Lung (tissue), 16 donors: ENCODE data around the gene ACSF2. TPM values are rescaled to one million over a fixed set of nuclear protein-coding genes. Genes with fewer than 3 reads are reported as not detected.

Source experiments
- ATAC-seq: fragments of 200-7000 bp; cut with Tn5 transposase; one replicate; pipeline ENCODE4 v1.9.1; 2020; ENCODE audit warnings: moderate number of reproducible peaks; ENCODE audit not compliant: insufficient read depth, low FRiP score
- DNase-seq, 3 donors: peaks; one replicate each; pipeline ENCODE4 v3.0.0-alpha.2; 2013 to 2017
- H3K27ac ChIP-seq, 2 donors: one replicate each; pipeline ENCODE4 v1.5.1; 2013; ENCODE audit warnings: mild to moderate bottlenecking in 2 of 2, moderate library complexity in 2 of 2, control low read depth in 1 of 2, inconsistent platforms in 1 of 2, low read depth in 1 of 2, low read length in 1 of 2
- H3K27me3 ChIP-seq, 3 donors: one replicate each; pipeline ENCODE4 v1.5.1; 2013; ENCODE audit warnings: low read length in 2 of 3; ENCODE audit not compliant: control insufficient read depth in 3 of 3, insufficient read depth in 3 of 3
- H3K36me3 ChIP-seq, 4 donors: one replicate each; pipeline ENCODE4 v1.5.1; 2013; ENCODE audit warnings: low read length in 4 of 4, mild to moderate bottlenecking in 1 of 4, moderate library complexity in 1 of 4; ENCODE audit not compliant: control insufficient read depth in 4 of 4, insufficient read depth in 4 of 4
- H3K4me1 ChIP-seq, 5 donors: one replicate each; pipeline ENCODE4 v1.5.1; 2013; ENCODE audit warnings: low read length in 5 of 5, mild to moderate bottlenecking in 2 of 5, moderate library complexity in 1 of 5; ENCODE audit not compliant: control insufficient read depth in 5 of 5, insufficient read depth in 5 of 5
- H3K4me3 ChIP-seq: one replicate; pipeline ENCODE4 v1.5.1; 2013; ENCODE audit warnings: mild to moderate bottlenecking, control low read depth, moderate library complexity
- H3K9ac ChIP-seq, 2 donors: one replicate each; pipeline ENCODE4 v1.5.1; 2013; ENCODE audit warnings: low read length in 2 of 2, control low read depth in 1 of 2; ENCODE audit not compliant: insufficient read depth in 1 of 2
- H3K9me3 ChIP-seq, 4 donors: one replicate each; pipeline ENCODE4 v1.5.1; 2013; ENCODE audit warnings: low read length in 3 of 4, mild to moderate bottlenecking in 1 of 4, moderate library complexity in 1 of 4; ENCODE audit not compliant: control insufficient read depth in 4 of 4, insufficient read depth in 3 of 4
- WGBS, 2 donors: extraction: QIAGEN DNeasy Blood & Tissue Kit; methylation state at CpG; one replicate each; pipeline ENCODE4 v1.1.7; 2013; 5-methylcytosine and 5-hydroxymethylcytosine counted together
- long read RNA-seq, 5 donors: transcript quantifications; one replicate each; lab custom pipeline, GENCODE V29; 2026
- polyA plus RNA-seq, 2 donors: library from polyadenylated mRNA; stranded (reverse); fragments of 200-250 nt; gene quantifications; one replicate each; pipeline ENCODE4 v1.2.1, GENCODE V29; 2013
- total RNA-seq, 2 donors: library from RNA; depleted of rRNA in 1 of 2; stranded (reverse); fragments of >200 nt in 1 of 2; gene quantifications; one replicate each; pipeline ENCODE4 v1.2.1, GENCODE V29; 2014 to 2021
- TF ChIP-seq, protein P1 (sequence below): IDR thresholded peaks from 2 replicates; pipeline ENCODE4 v1.5.1; 2012; ENCODE audit warnings: mild to moderate bottlenecking; ENCODE audit errors: control extremely low read depth, extremely low read depth
- donor health status: control.
- donor health status: control.
- donor health status: Bipolar disorder and iron deficiency.
- donor health status: healthy.
- donor health status: DM: yes; HTN: yes; CAD: no.

The ACSF2 gene, protein sequence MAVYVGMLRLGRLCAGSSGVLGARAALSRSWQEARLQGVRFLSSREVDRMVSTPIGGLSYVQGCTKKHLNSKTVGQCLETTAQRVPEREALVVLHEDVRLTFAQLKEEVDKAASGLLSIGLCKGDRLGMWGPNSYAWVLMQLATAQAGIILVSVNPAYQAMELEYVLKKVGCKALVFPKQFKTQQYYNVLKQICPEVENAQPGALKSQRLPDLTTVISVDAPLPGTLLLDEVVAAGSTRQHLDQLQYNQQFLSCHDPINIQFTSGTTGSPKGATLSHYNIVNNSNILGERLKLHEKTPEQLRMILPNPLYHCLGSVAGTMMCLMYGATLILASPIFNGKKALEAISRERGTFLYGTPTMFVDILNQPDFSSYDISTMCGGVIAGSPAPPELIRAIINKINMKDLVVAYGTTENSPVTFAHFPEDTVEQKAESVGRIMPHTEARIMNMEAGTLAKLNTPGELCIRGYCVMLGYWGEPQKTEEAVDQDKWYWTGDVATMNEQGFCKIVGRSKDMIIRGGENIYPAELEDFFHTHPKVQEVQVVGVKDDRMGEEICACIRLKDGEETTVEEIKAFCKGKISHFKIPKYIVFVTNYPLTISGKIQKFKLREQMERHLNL
- total RNA-seq (10 to 100 TPM; 77.7 to 79.2 TPM), polyA plus RNA-seq (10 to 100 TPM; 23.5 to 64.1 TPM)
- long read RNA-seq, donor 1, partial matches to known transcripts = 22 of 27 reads
- long read RNA-seq, donor 1, other reads (novel, unspliced or antisense) = 0 of 27 reads
- long read RNA-seq, donor 2, partial matches to known transcripts = 13 of 17 reads
- long read RNA-seq, donor 2, other reads (novel, unspliced or antisense) = 0 of 17 reads
- long read RNA-seq, donor 3, partial matches to known transcripts = 21 of 26 reads
- long read RNA-seq, donor 3, other reads (novel, unspliced or antisense) = 0 of 26 reads
- long read RNA-seq, donor 4, partial matches to known transcripts = 19 of 24 reads
- long read RNA-seq, donor 4, other reads (novel, unspliced or antisense) = 0 of 24 reads
- long read RNA-seq, donor 5, transcript ACSF2-201 (16 exons, 2,235 nt) = major isoform, 5 of 40 reads
- long read RNA-seq, donor 5, partial matches to known transcripts = 30 of 40 reads
- long read RNA-seq, donor 5, other reads (novel, unspliced or antisense) = 0 of 40 reads

DNA sequence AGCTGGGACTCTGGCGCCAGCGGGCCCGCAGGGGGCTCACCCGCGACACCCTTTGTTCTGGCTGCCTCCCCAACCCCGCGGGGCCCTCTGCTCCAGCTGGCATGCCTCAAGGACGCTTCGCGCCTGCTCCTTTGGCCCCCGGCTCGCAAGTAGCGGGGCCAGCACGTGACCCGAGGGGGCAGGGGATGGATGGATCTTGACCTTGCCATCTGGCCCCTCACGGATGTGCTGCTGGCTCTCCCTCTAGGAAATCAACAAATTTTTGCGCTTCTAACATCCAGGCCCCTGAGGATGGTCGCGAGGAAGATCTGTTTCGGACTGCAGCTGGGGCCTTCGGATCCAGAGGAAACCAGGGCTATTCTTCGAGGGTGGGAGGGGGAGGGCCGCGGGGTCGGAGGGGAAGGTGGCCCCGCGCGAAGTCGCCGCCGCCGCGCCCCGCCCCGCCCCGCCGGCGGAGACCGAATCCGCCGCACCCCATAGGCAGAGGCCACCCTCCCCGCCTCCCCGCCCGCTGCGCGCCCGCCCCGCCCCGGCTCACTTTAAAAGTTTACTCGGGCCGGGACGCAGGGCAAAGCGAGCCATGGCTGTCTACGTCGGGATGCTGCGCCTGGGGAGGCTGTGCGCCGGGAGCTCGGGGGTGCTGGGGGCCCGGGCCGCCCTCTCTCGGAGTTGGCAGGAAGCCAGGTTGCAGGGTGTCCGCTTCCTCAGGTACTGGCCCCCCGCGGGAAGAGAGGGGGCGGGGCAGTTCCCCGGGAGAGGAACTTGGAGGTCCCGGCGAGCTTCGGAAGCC, at the start of gene ACSF2:
Gene ACSF2 (plus strand): TSS at position 537 of the 790 bp plus-strand sequence. CDS start 44 bp downstream, at position 581.
- H3K4me3 ChIP-seq = peak within 1 kb of the TSS; percentile 73
- ATAC-seq = peak; percentile 84
- WGBS, 2 donors = 1 to 2% methylated on average over 65 to 70 of the region's 70 CpGs
- no peaks in the 10 kb centered on the region for H3K27me3 ChIP-seq
- peak within 1 kb of the TSS; percentile 51 to 78 for H3K9ac ChIP-seq
- peaks cover 0 to 52% (median 20%) of the 10 kb centered on the region in 5 donors for H3K4me1 ChIP-seq
- H3K27ac ChIP-seq = peak within 1 kb of the TSS; percentile 15 to 86
- peaks cover 0 to 9% (median 0%) of the 10 kb centered on the region in 4 donors for H3K36me3 ChIP-seq
- TF ChIP-seq, protein P1, sequence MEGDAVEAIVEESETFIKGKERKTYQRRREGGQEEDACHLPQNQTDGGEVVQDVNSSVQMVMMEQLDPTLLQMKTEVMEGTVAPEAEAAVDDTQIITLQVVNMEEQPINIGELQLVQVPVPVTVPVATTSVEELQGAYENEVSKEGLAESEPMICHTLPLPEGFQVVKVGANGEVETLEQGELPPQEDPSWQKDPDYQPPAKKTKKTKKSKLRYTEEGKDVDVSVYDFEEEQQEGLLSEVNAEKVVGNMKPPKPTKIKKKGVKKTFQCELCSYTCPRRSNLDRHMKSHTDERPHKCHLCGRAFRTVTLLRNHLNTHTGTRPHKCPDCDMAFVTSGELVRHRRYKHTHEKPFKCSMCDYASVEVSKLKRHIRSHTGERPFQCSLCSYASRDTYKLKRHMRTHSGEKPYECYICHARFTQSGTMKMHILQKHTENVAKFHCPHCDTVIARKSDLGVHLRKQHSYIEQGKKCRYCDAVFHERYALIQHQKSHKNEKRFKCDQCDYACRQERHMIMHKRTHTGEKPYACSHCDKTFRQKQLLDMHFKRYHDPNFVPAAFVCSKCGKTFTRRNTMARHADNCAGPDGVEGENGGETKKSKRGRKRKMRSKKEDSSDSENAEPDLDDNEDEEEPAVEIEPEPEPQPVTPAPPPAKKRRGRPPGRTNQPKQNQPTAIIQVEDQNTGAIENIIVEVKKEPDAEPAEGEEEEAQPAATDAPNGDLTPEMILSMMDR = no peak
- H3K9me3 ChIP-seq = no peaks in the 10 kb centered on the region
- DNase-seq = peak; percentile 87 to 91 (median 89)

DNA sequence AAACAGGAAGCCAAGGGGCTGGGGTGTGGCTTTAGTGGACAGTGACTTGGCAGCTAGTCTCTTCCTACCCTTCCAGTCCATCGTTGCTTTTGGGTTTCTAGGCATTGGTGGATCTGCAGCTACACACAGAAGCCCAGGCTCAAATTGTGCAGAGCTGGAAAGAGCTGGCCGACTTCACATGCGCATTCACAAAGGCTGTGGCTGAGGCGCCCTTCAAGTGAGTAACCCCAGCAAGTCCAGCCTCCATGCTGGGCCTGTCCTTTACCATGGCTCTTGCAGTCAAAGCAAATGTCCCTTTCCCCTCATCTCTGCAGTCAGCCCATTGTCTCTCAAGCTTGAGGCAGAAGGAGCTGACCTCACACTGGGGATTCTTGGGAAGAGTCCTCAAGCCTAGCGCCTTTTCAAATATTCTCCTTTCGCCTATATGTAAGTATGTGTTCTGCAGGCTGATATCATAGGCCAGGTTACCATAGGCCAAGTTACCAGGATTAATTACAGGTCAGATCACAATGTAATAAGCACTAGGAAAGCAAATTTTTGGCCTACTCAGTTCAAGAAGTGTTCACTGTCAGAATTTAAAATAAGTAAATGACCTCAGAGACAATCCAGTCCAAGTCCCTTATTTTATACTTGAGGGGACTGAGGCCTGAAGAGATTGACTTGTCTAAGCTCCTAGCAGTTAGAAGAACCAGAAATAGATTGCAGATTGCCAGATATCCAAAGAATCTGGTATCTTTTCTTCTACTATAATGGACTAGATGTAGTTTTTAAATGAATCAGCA, 46.5 kb upstream of the ACSF2 start:
- Histone ChIP-seq H3K9me3 (no peaks in the 10 kb centered on the region), H3K27me3 (no peaks in the 10 kb centered on the region), H3K4me1 (no peaks in the 10 kb centered on the region), H3K4me3 (no peak overlapping the region), H3K27ac (no peak overlapping the region), H3K9ac (no peak overlapping the region), H3K36me3 (peaks cover 8 to 40% (median 21%) of the 10 kb centered on the region in 4 donors)
- ATAC-seq = no peak
- WGBS, 2 donors = 86 to 88% methylated on average over 6 of the region's 6 CpGs
- DNase-seq = no peak
- TF ChIP-seq, protein P1 = no peak
